Rectal smooth muscle tissue (tissue), 1 donor: ENCODE results near the gene MAGEA3.
"Not testable (repeated sequence)": the region's sequence is repeated elsewhere in the genome, so short reads cannot be mapped to it uniquely, and the experiment has no call there.

Experiments used
- H3K27ac ChIP-seq: one replicate; pipeline ENCODE4 v1.7.0; 2013; ENCODE audit warnings: low read depth, low read length, inconsistent platforms
- H3K27me3 ChIP-seq: one replicate; pipeline ENCODE4 v1.7.0; 2013; ENCODE audit warnings: low read length; ENCODE audit not compliant: control insufficient read depth, insufficient read depth
- H3K36me3 ChIP-seq: one replicate; pipeline ENCODE4 v1.7.0; 2013; ENCODE audit warnings: low read length; ENCODE audit not compliant: control insufficient read depth, insufficient read depth
- H3K4me1 ChIP-seq: one replicate; pipeline ENCODE4 v1.7.0; 2013; ENCODE audit warnings: low read length; ENCODE audit not compliant: control insufficient read depth, insufficient read depth
- H3K4me3 ChIP-seq: one replicate; pipeline ENCODE4 v1.7.0; 2013; ENCODE audit warnings: low read length
- H3K9ac ChIP-seq: one replicate; pipeline ENCODE4 v1.7.0; 2013; ENCODE audit warnings: low read length

Gene MAGEA3, protein sequence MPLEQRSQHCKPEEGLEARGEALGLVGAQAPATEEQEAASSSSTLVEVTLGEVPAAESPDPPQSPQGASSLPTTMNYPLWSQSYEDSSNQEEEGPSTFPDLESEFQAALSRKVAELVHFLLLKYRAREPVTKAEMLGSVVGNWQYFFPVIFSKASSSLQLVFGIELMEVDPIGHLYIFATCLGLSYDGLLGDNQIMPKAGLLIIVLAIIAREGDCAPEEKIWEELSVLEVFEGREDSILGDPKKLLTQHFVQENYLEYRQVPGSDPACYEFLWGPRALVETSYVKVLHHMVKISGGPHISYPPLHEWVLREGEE

DNA sequence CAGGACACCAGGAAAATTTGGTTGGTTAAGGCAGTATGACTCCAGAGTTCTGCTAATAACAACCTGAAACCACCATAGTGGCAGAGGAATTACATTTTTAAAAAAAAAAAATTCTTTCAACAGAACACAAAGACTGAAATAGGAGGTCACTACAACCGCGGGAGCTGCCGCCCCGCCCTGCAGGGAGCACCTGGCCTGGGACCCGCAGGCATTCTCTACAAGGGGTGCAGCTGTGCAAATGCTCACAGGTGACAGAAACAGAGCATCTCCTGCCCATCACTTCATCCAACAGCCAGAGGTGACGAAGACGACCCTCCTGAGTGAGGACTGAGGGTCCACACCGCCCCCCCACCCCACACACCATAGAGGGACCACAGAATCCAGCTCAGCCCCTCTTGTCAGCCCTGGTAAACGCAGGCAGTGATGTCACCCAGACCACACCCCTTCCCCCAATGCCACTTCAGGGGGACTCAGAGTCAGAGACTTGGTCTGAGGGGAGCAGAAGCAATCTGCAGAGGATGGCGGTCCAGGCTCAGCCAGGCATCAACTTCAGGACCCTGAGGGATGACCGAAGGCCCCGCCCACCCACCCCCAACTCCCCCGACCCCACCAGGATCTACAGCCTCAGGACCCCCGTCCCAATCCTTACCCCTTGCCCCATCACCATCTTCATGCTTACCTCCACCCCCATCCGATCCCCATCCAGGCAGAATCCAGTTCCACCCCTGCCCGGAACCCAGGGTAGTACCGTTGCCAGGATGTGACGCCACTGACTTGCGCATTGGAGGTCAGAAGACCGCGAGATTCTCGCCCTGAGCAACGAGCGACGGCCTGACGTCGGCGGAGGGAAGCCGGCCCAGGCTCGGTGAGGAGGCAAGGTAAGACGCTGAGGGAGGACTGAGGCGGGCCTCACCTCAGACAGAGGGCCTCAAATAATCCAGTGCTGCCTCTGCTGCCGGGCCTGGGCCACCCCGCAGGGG, at the start of gene MAGEA3:
TSS of gene MAGEA3 (plus strand) at position 843 of the 980 bp plus-strand sequence. CDS start 2,039 bp downstream, outside the sequence.
- not testable (repeated sequence) for H3K4me3 ChIP-seq, H3K27me3 ChIP-seq, H3K9ac ChIP-seq, H3K27ac ChIP-seq, H3K36me3 ChIP-seq, H3K4me1 ChIP-seq

DNA sequence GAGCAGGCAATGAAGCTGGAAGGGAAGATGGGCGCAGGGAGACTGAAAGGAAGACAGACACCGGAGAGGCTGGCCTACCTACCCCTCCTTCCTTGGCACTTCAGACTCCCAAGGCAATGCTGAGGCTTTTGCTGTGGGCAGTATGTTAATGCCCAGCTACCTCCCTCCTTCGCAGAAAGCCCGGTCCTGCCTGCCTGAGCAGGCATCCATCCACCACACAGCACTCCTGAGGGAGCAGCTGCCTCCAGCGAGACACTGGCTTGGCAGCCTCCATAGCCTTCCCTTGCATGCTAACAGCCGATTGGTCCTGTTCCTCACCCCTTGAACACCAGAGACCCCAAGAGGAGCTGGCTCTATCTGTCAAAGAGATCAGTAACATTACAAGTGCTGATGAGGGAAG, 46.5 kb upstream of the MAGEA3 start:
- Histone ChIP-seq H3K4me3 (no peak overlapping the region), H3K36me3 (no peaks in the 10 kb centered on the region), H3K9ac (no peak overlapping the region), H3K27me3 (no peaks in the 10 kb centered on the region), H3K4me1 (no peaks in the 10 kb centered on the region), H3K27ac (no peak overlapping the region)

DNA sequence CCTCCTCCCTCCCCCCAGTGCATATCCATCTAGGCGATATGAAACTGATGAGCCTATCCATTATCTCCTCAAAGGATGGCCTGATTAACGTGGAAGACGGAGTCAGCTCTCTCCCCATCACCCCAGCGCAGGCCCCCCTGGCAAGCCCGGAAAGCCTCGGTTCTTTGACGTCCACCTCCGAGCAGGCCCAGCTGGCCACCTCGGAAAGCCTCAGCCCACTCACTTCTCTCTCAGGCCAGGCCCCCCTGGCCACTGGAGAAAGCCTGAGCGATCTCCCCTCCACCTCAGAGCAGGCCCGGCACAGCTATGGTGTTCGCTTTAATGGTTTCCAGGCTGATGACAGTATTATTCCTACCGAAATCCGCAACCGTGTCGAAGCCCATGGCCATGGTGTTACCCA, 46.1 kb upstream of the MAGEA3 start:
- no peaks in the 10 kb centered on the region for H3K36me3 ChIP-seq
- no peak overlapping the region for H3K27ac ChIP-seq
- H3K27me3 ChIP-seq, result no peaks in the 10 kb centered on the region
- H3K4me1 ChIP-seq, result no peaks in the 10 kb centered on the region
- no peak overlapping the region for H3K4me3 ChIP-seq
- no peak overlapping the region for H3K9ac ChIP-seq

DNA sequence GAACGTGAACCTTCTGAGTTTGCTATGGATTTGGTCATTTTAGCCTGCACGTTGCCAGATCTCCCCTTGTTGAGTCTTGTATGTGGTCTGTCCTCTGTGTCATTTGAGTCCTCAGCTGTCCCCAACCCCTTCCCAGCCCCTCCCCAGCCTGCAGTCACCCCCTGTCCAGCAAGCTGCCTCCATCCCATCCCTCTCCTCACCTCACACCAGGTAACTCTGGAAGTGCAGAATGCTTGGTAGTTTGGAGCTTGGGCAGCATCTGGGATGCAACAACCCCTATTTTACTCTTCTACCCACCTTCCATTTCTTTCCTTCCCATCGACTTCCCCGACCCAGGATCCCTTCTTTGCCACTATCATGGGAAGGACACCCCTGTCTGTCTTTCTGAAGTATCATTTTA, 42.5 kb upstream of the MAGEA3 start:
- Histone ChIP-seq H3K27me3 (no peaks in the 10 kb centered on the region), H3K9ac (no peak overlapping the region)

DNA sequence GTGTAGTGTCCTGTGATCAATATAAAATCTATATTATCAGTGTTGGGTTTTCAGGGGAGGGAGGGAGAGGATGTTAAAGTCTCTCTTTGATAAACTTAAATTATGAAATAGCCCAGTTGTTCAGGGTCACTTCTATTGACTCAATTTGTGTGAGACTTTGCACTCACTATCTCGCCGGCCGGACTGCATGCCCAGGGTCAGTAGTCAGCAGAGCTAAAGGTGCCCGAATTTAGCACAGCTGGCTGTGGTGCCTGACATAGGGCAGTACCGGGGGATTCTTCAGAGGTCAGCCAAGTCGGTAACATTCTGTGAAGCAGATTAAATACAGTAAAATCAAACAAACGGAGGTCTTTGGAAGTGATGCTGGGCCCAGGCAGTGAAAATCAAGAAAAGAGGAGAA, 41.7 kb upstream of the MAGEA3 start:
- H3K36me3 ChIP-seq, result no peaks in the 10 kb centered on the region
- no peak overlapping the region for H3K9ac ChIP-seq
- H3K4me3 ChIP-seq, result no peak overlapping the region
- H3K27me3 ChIP-seq, result no peaks in the 10 kb centered on the region
- no peak overlapping the region for H3K27ac ChIP-seq
- H3K4me1 ChIP-seq, result no peaks in the 10 kb centered on the region

More for the DNA sequence above, 42.5 kb upstream of the MAGEA3 start:
- H3K36me3 ChIP-seq, result no peaks in the 10 kb centered on the region
- no peaks in the 10 kb centered on the region for H3K4me1 ChIP-seq
- no peak overlapping the region for H3K4me3 ChIP-seq
- H3K27ac ChIP-seq, result no peak overlapping the region

DNA sequence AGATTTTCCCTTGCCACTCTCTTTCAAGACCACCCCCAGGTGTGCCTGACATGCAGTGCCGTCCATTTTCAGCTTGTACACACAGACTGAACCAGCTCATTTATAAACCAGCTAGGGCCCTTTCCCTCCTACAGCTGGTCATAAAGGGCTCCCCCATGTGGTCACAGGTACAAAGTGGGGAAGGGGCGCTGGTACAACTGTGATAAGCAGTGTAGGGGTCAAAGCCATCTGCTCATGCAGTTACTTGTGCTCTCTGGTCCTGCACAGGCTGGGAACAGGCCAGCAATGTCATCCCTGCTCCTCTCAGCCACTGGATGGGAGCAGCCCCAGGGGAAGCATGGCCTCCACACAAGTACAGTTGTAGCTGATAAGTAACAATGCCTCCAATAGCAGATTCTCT, 40.3 kb upstream of the MAGEA3 start:
- Histone ChIP-seq H3K9ac (no peak overlapping the region), H3K4me1 (no peaks in the 10 kb centered on the region), H3K27me3 (no peaks in the 10 kb centered on the region), H3K27ac (no peak overlapping the region), H3K4me3 (no peak overlapping the region), H3K36me3 (no peaks in the 10 kb centered on the region)

DNA sequence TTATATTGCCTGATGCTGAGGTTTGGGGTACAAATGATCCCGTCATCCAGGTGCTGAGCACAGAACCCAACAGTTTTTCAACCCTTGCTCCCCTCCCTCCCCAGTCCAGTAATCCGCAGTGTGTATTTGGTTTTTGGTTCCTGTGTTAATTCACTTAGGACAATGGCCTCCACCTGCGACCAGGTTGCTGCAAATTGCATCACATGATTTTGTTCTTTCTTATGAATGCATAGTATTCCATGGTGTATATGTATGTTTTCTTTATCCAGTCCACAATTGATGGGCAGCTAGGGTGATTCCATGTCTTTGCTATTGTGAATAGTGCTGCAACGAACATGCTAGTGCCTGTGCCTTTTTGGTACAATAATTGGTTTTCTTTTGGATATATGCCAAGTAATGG, 35.5 kb upstream of the MAGEA3 start:
- Histone ChIP-seq H3K27me3 (no peaks in the 10 kb centered on the region), H3K9ac (no peak overlapping the region), H3K4me1 (no peaks in the 10 kb centered on the region), H3K4me3 (no peak overlapping the region), H3K36me3 (no peaks in the 10 kb centered on the region), H3K27ac (no peak overlapping the region)

DNA sequence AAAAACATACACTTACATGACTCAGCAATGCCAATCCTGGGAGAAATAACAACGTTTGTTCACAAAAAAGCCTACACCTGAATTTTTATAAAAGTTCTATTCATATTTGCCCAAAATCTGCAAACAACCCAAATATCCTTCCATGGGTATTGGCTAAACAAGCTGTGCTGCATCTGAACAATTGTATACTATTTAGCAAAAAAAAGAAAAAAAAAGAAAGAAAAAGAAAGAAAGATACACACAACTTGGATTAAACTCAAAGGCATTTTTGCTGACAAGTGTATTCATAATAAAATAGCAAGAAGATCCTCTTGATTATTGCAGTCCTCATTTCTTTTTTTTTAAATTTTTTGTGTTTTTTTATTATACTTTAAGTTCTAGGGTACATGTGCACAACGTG, 24.5 kb upstream of the MAGEA3 start:
- no peaks in the 10 kb centered on the region for H3K27me3 ChIP-seq
- no peak overlapping the region for H3K4me3 ChIP-seq
- no peaks in the 10 kb centered on the region for H3K36me3 ChIP-seq
- H3K9ac ChIP-seq, result no peak overlapping the region
- no peak overlapping the region for H3K27ac ChIP-seq
- no peaks in the 10 kb centered on the region for H3K4me1 ChIP-seq

DNA sequence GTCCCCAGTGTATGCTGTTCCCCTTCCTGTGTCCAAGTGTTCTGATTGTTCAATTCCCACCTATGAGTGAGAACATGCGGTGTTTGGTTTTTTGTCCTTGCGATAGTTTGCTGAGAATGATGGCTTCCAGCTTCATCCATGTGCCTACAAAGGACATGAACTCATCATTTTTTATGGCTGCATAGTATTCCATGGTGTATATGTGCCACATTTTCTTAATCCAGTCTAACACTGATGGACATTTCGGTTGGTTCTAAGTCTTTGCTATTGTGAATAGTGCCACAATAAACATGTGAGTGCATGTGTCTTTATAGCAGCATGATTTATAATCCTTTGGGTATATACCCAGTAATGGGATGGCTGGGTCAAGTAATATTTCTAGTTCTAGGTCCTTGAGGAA, 23.9 kb upstream of the MAGEA3 start:
- H3K9ac ChIP-seq, H3K4me3 ChIP-seq, H3K27me3 ChIP-seq, H3K4me1 ChIP-seq, H3K27ac ChIP-seq, H3K36me3 ChIP-seq: not testable (repeated sequence)

DNA sequence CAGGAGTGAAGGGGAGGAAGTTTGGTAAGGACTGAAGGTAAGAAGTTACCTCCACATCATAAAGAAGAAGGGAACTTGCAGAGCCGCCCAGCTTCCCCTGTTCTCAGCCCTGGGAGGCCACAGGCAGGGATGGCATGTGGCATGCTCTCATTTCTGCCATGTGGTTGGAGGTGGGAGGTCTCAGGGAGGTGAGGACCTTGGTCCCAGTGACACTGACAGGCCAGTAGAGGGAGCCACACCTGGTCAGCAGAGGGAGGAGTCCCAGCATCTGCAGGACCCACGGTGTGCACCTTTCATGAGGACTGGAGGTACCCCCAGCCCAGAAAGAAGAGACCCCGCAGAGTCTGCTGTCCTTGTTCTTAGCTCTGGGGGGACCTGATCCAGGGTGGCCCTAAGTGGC, 17.6 kb upstream of the MAGEA3 start:
- not testable (repeated sequence) for H3K27me3 ChIP-seq, H3K9ac ChIP-seq, H3K27ac ChIP-seq, H3K4me1 ChIP-seq, H3K4me3 ChIP-seq, H3K36me3 ChIP-seq

DNA sequence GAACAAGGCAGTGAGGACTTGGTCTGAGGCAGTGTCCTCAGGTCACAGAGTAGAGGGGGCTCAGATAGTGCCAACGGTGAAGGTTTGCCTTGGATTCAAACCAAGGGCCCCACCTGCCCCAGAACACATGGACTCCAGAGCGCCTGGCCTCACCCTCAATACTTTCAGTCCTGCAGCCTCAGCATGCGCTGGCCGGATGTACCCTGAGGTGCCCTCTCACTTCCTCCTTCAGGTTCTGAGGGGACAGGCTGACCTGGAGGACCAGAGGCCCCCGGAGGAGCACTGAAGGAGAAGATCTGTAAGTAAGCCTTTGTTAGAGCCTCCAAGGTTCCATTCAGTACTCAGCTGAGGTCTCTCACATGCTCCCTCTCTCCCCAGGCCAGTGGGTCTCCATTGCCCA, 1.8 kb downstream of the MAGEA3 start:
- H3K9ac ChIP-seq, H3K27ac ChIP-seq, H3K27me3 ChIP-seq, H3K36me3 ChIP-seq, H3K4me3 ChIP-seq, H3K4me1 ChIP-seq: not testable (repeated sequence)

DNA sequence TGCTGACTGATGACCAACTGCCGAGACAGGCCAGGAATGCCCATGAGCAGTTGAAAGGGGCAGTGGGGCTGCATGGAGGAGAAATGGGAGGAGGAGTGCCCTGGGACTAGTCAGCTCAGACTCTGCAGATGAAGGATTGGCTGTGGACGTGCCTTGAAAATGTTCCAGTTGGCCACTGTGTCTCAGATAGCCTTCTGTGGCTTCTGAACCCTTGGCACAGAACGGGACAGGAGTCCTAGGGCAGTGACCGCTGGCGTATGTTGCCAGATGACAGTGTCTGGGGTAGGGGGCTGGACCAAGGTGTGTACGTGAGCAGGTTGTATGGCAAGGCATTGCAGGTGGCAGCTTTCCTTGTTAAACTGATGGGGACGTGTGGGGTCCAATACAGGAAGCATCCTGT, 7.9 kb downstream of the MAGEA3 start:
- H3K36me3 ChIP-seq, H3K4me3 ChIP-seq, H3K27ac ChIP-seq, H3K9ac ChIP-seq, H3K27me3 ChIP-seq, H3K4me1 ChIP-seq: not testable (repeated sequence)

DNA sequence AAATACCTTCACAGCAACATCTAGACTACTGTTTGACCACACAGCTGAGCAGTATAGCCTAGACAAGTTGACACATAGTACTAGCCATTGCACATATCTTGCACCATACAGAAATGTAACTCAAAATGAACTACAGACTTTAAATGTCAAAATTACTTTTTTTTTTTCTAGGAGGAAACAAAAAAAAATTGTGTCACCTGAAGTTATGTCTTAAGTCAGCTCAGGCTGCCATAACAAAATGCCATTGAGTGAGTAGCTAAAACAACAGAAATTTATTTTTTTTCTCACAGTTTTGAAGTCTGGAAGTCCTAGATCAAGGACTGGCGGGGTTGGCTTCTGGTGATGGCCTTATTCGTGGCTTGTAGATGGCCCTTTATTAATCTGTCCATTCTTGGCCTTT, 10.6 kb downstream of the MAGEA3 start, which contains the start of gene CSAG2:
TSS of gene CSAG2 (minus strand) at position 101 of the 400 bp plus-strand sequence. CDS start 161 bp downstream, outside the sequence.
- not testable (repeated sequence) for H3K27ac ChIP-seq, H3K4me1 ChIP-seq, H3K4me3 ChIP-seq, H3K27me3 ChIP-seq, H3K36me3 ChIP-seq, H3K9ac ChIP-seq
